Measurements from ENCODE around the gene MXD3. TPM values are rescaled to one million over a fixed set of nuclear protein-coding genes. Genes with fewer than 3 reads are reported as not detected.

MXD3 gene
- total and polyA plus RNA-seq, 2 donors from 2014 or later, result 4.9 to 6.6 TPM

GRCh38 chr5:177269976-177270375, 41.7 kb downstream of the MXD3 start:
- no peak overlapping the region for H3K4me3 ChIP-seq (ENCODE audit: low read length in 3 of 3)
- no peak for TF ChIP-seq CTCF (IDR thresholded peaks at IDR 0.05; ENCODE audit: borderline replicate concordance, extremely low read depth, insufficient read depth)
- no peaks in the 10 kb centered on the region for H3K9me3 ChIP-seq (ENCODE audit: control insufficient read depth in 2 of 3, insufficient read depth in 1 of 3, low read length in 3 of 3)
- H3K4me1 ChIP-seq (ENCODE audit: control insufficient read depth in 2 of 3, insufficient read depth in 2 of 3, low read depth in 1 of 3, low read length in 3 of 3), result peaks cover 0 to 3% (median 0%) of the 10 kb centered on the region in 3 donors
- FAIRE-seq (no peak), DNase-seq (no peak)
- no peak overlapping the region for H3K27ac ChIP-seq (ENCODE audit: low read depth in 2 of 2, low read length in 2 of 2)
- H3K27me3 ChIP-seq (ENCODE audit: control insufficient read depth, insufficient read depth, low read length), result no peaks in the 10 kb centered on the region
- H3K9ac ChIP-seq (ENCODE audit: low read length in 3 of 3), result no peak overlapping the region
- intact Hi-C loops (cut with DNase I), result no loop called here
- peaks cover 5 to 57% (median 23%) of the 10 kb centered on the region in 3 donors for H3K36me3 ChIP-seq (ENCODE audit: control insufficient read depth in 2 of 3, insufficient read depth in 3 of 3, low read length in 3 of 3)

- no peak overlapping the region for H3K27ac ChIP-seq (ENCODE audit: low read depth in 2 of 2, low read length in 2 of 2)
- no peaks in the 10 kb centered on the region for H3K27me3 ChIP-seq (ENCODE audit: control insufficient read depth, insufficient read depth, low read length)
- H3K9ac ChIP-seq (ENCODE audit: low read length in 3 of 3), result no peak overlapping the region
- no peaks in the 10 kb centered on the region for H3K9me3 ChIP-seq (ENCODE audit: control insufficient read depth in 2 of 3, insufficient read depth in 1 of 3, low read length in 3 of 3)
- intact Hi-C loops (cut with DNase I), result no loop called here
- DNase-seq, result no peak
- peaks cover 5 to 55% (median 23%) of the 10 kb centered on the region in 3 donors for H3K36me3 ChIP-seq (ENCODE audit: control insufficient read depth in 2 of 3, insufficient read depth in 3 of 3, low read length in 3 of 3)
- no peak for FAIRE-seq
- H3K4me3 ChIP-seq (ENCODE audit: low read length in 3 of 3), result no peak overlapping the region
- no peak for TF ChIP-seq CTCF (IDR thresholded peaks at IDR 0.05; ENCODE audit: borderline replicate concordance, extremely low read depth, insufficient read depth)
- peaks cover 0 to 3% (median 0%) of the 10 kb centered on the region in 3 donors for H3K4me1 ChIP-seq (ENCODE audit: control insufficient read depth in 2 of 3, insufficient read depth in 2 of 3, low read depth in 1 of 3, low read length in 3 of 3)
Observed at GRCh38 chr5:177269232-177269895, 42.3 kb downstream of the MXD3 start.

- H3K4me1 ChIP-seq (ENCODE audit: control insufficient read depth in 2 of 3, insufficient read depth in 2 of 3, low read depth in 1 of 3, low read length in 3 of 3), result peaks cover 0 to 3% (median 0%) of the 10 kb centered on the region in 3 donors
- no peak for DNase-seq
- H3K27me3 ChIP-seq (ENCODE audit: control insufficient read depth, insufficient read depth, low read length), result no peaks in the 10 kb centered on the region
- H3K36me3 ChIP-seq (ENCODE audit: control insufficient read depth in 2 of 3, insufficient read depth in 3 of 3, low read length in 3 of 3), result peaks cover 8 to 29% (median 20%) of the 10 kb centered on the region in 3 donors
- intact Hi-C loops (cut with DNase I), result no loop called here
- H3K4me3 ChIP-seq (ENCODE audit: low read length in 3 of 3), result no peak overlapping the region
- FAIRE-seq, result no peak
- H3K9me3 ChIP-seq (ENCODE audit: control insufficient read depth in 2 of 3, insufficient read depth in 1 of 3, low read length in 3 of 3), result no peaks in the 10 kb centered on the region
- no peak overlapping the region for H3K9ac ChIP-seq (ENCODE audit: low read length in 3 of 3)
- no peak overlapping the region for H3K27ac ChIP-seq (ENCODE audit: low read depth in 2 of 2, low read length in 2 of 2)
- TF ChIP-seq CTCF (IDR thresholded peaks at IDR 0.05; ENCODE audit: borderline replicate concordance, extremely low read depth, insufficient read depth), result no peak
Observed at GRCh38 chr5:177265395-177265794, 46.3 kb downstream of the MXD3 start.
